GM18951 (cell line): ENCODE measurements around the gene RPS8.

Experiments
- POLR2A ChIP-seq: IDR thresholded peaks from 4 replicates; pipeline ENCODE4 v1.6.1; 2011; ENCODE audit warnings: mild to moderate bottlenecking; ENCODE audit not compliant: insufficient read length, insufficient read depth; ENCODE audit errors: extremely low read depth
- in situ Hi-C: fragments of 300-500 bp; cut with MboI; formaldehyde crosslinking; loops from one replicate; pipeline ENCODE4 v1.12.0; 2022; ENCODE audit warnings: low sequenced_read_pairs, mixed read lengths, inconsistent platforms; ENCODE audit not compliant: unreplicated experiment

RPS8 gene

GRCh38 chr1:44811234-44811633, 35.9 kb downstream of the RPS8 start:
- in situ Hi-C loops, result loop anchor here (25.0 kb wide), 1 partner anchor 676 kb away; the partner anchor contains the start of gene TESK2
- TF ChIP-seq POLR2A, result no peak

- no peak for TF ChIP-seq POLR2A
- in situ Hi-C loops, result loop anchor here (25.0 kb wide), 1 partner anchor 674 kb away; the partner anchor contains the start of gene TESK2
Measured at GRCh38 chr1:44812822-44813543, 37.6 kb downstream of the RPS8 start.

GRCh38 chr1:44815926-44816325, 40.6 kb downstream of the RPS8 start:
- in situ Hi-C loops, result loop anchor here (25.0 kb wide), 1 partner anchor 671 kb away; the partner anchor contains the start of gene TESK2

- no peak for TF ChIP-seq POLR2A
- in situ Hi-C loops, result loop anchor here (25.0 kb wide), 1 partner anchor 670 kb away; the partner anchor contains the start of gene TESK2
Measured at GRCh38 chr1:44817307-44817706, 42.0 kb downstream of the RPS8 start.

GRCh38 chr1:44817771-44818495, 42.6 kb downstream of the RPS8 start:
- in situ Hi-C loops, result loop anchor here (25.0 kb wide), 1 partner anchor 669 kb away; the partner anchor contains the start of gene TESK2
- no peak for TF ChIP-seq POLR2A

GRCh38 chr1:44819196-44819607, 43.9 kb downstream of the RPS8 start:
- in situ Hi-C loops, result loop anchor here (25.0 kb wide), 1 partner anchor 668 kb away; the partner anchor contains the start of gene TESK2
- no peak for TF ChIP-seq POLR2A

- TF ChIP-seq POLR2A, result peak; percentile 99
- in situ Hi-C loops, result loop anchor here (25.0 kb wide), 1 partner anchor 668 kb away; the partner anchor contains the start of gene TESK2
Measured at GRCh38 chr1:44819608-44820327, 44.4 kb downstream of the RPS8 start.

GRCh38 chr1:44820328-44821239, 45.2 kb downstream of the RPS8 start:
- in situ Hi-C loops, result loop anchor here (25.0 kb wide), 1 partner anchor 667 kb away; the partner anchor contains the start of gene TESK2

GRCh38 chr1:44821240-44821715, 45.9 kb downstream of the RPS8 start:
- in situ Hi-C loops, result loop anchor here (25.0 kb wide), 1 partner anchor 666 kb away; the partner anchor contains the start of gene TESK2
- no peak for TF ChIP-seq POLR2A

More at GRCh38 chr1:44820328-44821239, 45.2 kb downstream of the RPS8 start:
- no peak for TF ChIP-seq POLR2A

GRCh38 chr1:44822131-44822701, 46.9 kb downstream of the RPS8 start:
- TF ChIP-seq POLR2A, result no peak
- in situ Hi-C loops, result loop anchor here (25.0 kb wide), 1 partner anchor 665 kb away; the partner anchor contains the start of gene TESK2

- in situ Hi-C loops, result loop anchor here (25.0 kb wide), 1 partner anchor 664 kb away; the partner anchor contains the start of gene TESK2
Measured at GRCh38 chr1:44822981-44823451, 47.7 kb downstream of the RPS8 start.

GRCh38 chr1:44824392-44824791, 49.1 kb downstream of the RPS8 start:
- in situ Hi-C loops, result loop anchor here (25.0 kb wide), 1 partner anchor 663 kb away; the partner anchor contains the start of gene TESK2

More at GRCh38 chr1:44822981-44823451, 47.7 kb downstream of the RPS8 start:
- no peak for TF ChIP-seq POLR2A
